ENCODE measurements around the gene POLR3C. TPM values are rescaled to one million over a fixed set of nuclear protein-coding genes. Genes with fewer than 3 reads are reported as not detected.
A peak's percentile ranks its signal among the peaks of the same experiment; 100 is the strongest.

POLR3C gene
- total and polyA plus RNA-seq, 2 donors (not counting 1 experiment from before 2014, with no cell fraction given), result 36.5 to 49.3 TPM

GRCh38 chr1:145886816-145887215 is 62.8 kb downstream of the POLR3C start:
- H3K9me3 ChIP-seq (ENCODE audit: control extremely low read depth in 1 of 3, control insufficient read depth in 2 of 3, insufficient read depth in 1 of 3, low read length in 2 of 3), result no peaks in the 10 kb centered on the region
- no peak overlapping the region for H3K4me2 ChIP-seq (replicated peaks; ENCODE audit: low read depth, low read length, poor library complexity, severe bottlenecking)
- no peak overlapping the region for H3K4me3 ChIP-seq (ENCODE audit: control extremely low read depth in 1 of 5, extremely low read depth in 1 of 5, insufficient read depth in 1 of 5, low read depth in 2 of 5, low read length in 4 of 5)
- no peak overlapping the region for H3K27ac ChIP-seq (ENCODE audit: low read length in 2 of 2)
- Mint-ChIP-seq H3K27me3 (peaks cover 26% of the 10 kb centered on the region), H3K9me3 (ENCODE audit: insufficient read depth) (no peaks in the 10 kb centered on the region), H3K4me1 (peaks cover 22% of the 10 kb centered on the region), H3K27ac (no peak overlapping the region), H3K4me3 (peak overlapping the region; percentile 80)
- DNase-seq, result no peak
- no peak overlapping the region for H2AFZ ChIP-seq (ENCODE audit: insufficient read depth, low read depth, low read length, poor library complexity, severe bottlenecking)
- no peaks in the 10 kb centered on the region for H3K36me3 ChIP-seq (replicated peaks in 1 of 2; ENCODE audit: control extremely low read depth in 1 of 2, control insufficient read depth in 1 of 2, extremely low read depth in 1 of 2, insufficient read depth in 2 of 2, low read length in 1 of 2)
- H3K4me1 ChIP-seq (ENCODE audit: control insufficient read depth in 2 of 2, insufficient read depth in 2 of 2, low read length in 2 of 2), result peaks cover 11 to 12% of the 10 kb centered on the region in 2 donors
- H4K20me1 ChIP-seq (ENCODE audit: control insufficient read depth, insufficient read depth, low read length, poor library complexity, severe bottlenecking), result no peaks in the 10 kb centered on the region
- CTCF ChIA-PET, result interaction anchor here (0.6 to 1.2 kb wide), 3 partner anchors 15 to 86 kb away, joined by 3 to 6 read pairs (median 3); partner anchors contain the start of gene NUDT17
- no peak overlapping the region for H3K9ac ChIP-seq (ENCODE audit: low read length)
- 90% methylated on average over 2 of the region's 8 CpGs for WGBS (ENCODE audit: insufficient coverage)
- intact Hi-C loops (cut with micrococcal nuclease), result loop anchor here (5.0 kb wide), 1 partner anchor 40 kb away; the partner anchor contains the start of gene NUDT17
- POLR2A ChIA-PET, result interaction anchor here (4.2 kb wide), 1 partner anchor 28 kb away, joined by 22 read pairs; the partner anchor contains the start of gene PIAS3
- no peaks in the 10 kb centered on the region for H3K79me2 ChIP-seq (ENCODE audit: control insufficient read depth, insufficient read depth, low read length)
- peaks cover 0 to 24% (median 18%) of the 10 kb centered on the region in 4 experiments for H3K27me3 ChIP-seq (replicated peaks in 1 of 4; ENCODE audit: control extremely low read depth in 1 of 4, control insufficient read depth in 3 of 4, insufficient read depth in 4 of 4, low read length in 3 of 4)
- ATAC-seq (ENCODE audit: low read depth), result no peak
- TF ChIP-seq EZH2 (IDR thresholded peaks at IDR 0.05; ENCODE audit: borderline replicate concordance, insufficient read depth, low read depth, low read length, poor library complexity, severe bottlenecking), result no peak
- TF ChIP-seq CTCF (IDR thresholded peaks at IDR 0.05), result no peak

- peaks cover 24% of the 10 kb centered on the region for H3K27me3 Mint-ChIP-seq
- Histone ChIP-seq H2AFZ (ENCODE audit: insufficient read depth, low read depth, low read length, poor library complexity, severe bottlenecking) (no peak overlapping the region), H3K9me3 (ENCODE audit: control extremely low read depth in 1 of 3, control insufficient read depth in 2 of 3, insufficient read depth in 1 of 3, low read length in 2 of 3) (no peaks in the 10 kb centered on the region), H3K4me2 (replicated peaks; ENCODE audit: low read depth, low read length, poor library complexity, severe bottlenecking) (no peak overlapping the region), H3K4me3 (ENCODE audit: control extremely low read depth in 1 of 5, extremely low read depth in 1 of 5, insufficient read depth in 1 of 5, low read depth in 2 of 5, low read length in 4 of 5) (no peak overlapping the region), H3K4me1 (ENCODE audit: control insufficient read depth in 2 of 2, insufficient read depth in 2 of 2, low read length in 2 of 2) (peaks cover 11 to 12% of the 10 kb centered on the region in 2 donors), H3K79me2 (ENCODE audit: control insufficient read depth, insufficient read depth, low read length) (no peaks in the 10 kb centered on the region), H3K9ac (ENCODE audit: low read length) (no peak overlapping the region), H3K27me3 (replicated peaks in 1 of 4; ENCODE audit: control extremely low read depth in 1 of 4, control insufficient read depth in 3 of 4, insufficient read depth in 4 of 4, low read length in 3 of 4) (peaks cover 0 to 20% (median 18%) of the 10 kb centered on the region in 4 experiments), H4K20me1 (ENCODE audit: control insufficient read depth, insufficient read depth, low read length, poor library complexity, severe bottlenecking) (no peaks in the 10 kb centered on the region), H3K36me3 (replicated peaks in 1 of 2; ENCODE audit: control extremely low read depth in 1 of 2, control insufficient read depth in 1 of 2, extremely low read depth in 1 of 2, insufficient read depth in 2 of 2, low read length in 1 of 2) (no peaks in the 10 kb centered on the region), H3K27ac (ENCODE audit: low read length in 2 of 2) (no peak overlapping the region)
- intact Hi-C loops (cut with micrococcal nuclease), result loop anchor here (5.0 kb wide), 1 partner anchor 40 kb away; the partner anchor contains the start of gene NUDT17
- TF ChIP-seq EZH2 (IDR thresholded peaks at IDR 0.05; ENCODE audit: borderline replicate concordance, insufficient read depth, low read depth, low read length, poor library complexity, severe bottlenecking) (no peak), CTCF (IDR thresholded peaks at IDR 0.05) (no peak)
- H3K9me3 Mint-ChIP-seq (ENCODE audit: insufficient read depth), result no peaks in the 10 kb centered on the region
- no peak overlapping the region for H3K4me3 Mint-ChIP-seq
- CTCF ChIA-PET, result no interaction called here
- no CpG with 5 or more reads among the region's 5 CpGs for WGBS (ENCODE audit: insufficient coverage)
- no peak for DNase-seq
- peaks cover 21% of the 10 kb centered on the region for H3K4me1 Mint-ChIP-seq
- POLR2A ChIA-PET, result interaction anchor here (4.2 kb wide), 1 partner anchor 28 kb away, joined by 22 read pairs; the partner anchor contains the start of gene PIAS3
- ATAC-seq (ENCODE audit: low read depth), result no peak
- no peak overlapping the region for H3K27ac Mint-ChIP-seq
Observed at GRCh38 chr1:145887631-145888030, 63.6 kb downstream of the POLR3C start.

Measured in B cell (primary cell).